Measurements from ENCODE around the gene PSMC6.

PSMC6 gene

DNA sequence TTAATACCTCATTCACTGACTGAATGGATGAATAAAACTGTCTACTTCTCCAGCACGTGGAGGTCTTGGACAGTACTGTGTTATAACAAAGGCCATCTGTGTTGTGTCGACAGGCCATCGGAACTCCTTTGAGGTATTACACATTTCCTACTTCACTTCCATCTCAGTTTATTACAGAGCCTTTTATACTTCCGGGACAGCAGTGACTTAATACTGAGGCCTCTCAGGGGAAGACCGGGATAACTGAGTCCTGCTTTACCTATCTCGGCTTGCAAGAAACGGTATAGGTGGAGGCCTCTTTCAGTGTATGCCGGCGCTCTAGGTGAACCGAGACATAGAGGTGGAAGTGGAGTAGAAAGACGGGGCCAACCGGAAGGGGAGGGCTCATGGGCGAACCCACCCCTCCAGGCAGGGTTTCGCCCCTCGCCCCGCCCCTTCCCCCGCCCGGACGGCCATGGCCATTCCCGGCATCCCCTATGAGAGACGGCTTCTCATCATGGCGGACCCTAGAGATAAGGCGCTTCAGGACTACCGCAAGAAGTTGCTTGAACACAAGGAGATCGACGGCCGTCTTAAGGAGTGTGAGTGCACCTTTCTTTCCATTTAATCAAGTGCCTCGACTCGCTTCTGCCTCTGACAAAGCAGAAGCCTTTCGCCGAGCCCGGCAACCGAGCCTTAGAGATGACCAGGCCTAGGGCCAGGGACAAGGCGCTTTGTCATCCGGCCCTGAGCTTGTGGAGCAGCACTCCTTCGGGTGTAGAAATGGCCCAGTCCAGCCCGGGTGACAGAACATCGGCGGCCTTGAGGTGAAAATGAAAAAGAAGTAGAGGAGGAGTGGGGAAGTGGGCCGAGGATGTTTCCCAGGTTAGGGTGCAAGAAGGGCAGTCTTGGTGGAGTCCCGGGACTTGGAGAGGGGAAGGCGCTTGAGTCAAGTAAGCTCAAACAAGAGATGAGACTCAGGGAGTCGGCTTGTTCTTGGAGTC, at the start of gene PSMC6:
TSS of gene PSMC6 (plus strand) at position 477 of the 983 bp plus-strand sequence. CDS start at position 497, 20 bp downstream.
- peak; percentile 98 for DNase-seq

GRCh38 chr14:52660325-52660724, 46.7 kb upstream of the PSMC6 start:
- DNase-seq: no peak

GRCh38 chr14:52660832-52661231, 46.2 kb upstream of the PSMC6 start:
- DNase-seq: no peak

- no peak for DNase-seq
These were observed 45.7 kb upstream of the PSMC6 start for GRCh38 chr14:52661314-52661713.

DNA sequence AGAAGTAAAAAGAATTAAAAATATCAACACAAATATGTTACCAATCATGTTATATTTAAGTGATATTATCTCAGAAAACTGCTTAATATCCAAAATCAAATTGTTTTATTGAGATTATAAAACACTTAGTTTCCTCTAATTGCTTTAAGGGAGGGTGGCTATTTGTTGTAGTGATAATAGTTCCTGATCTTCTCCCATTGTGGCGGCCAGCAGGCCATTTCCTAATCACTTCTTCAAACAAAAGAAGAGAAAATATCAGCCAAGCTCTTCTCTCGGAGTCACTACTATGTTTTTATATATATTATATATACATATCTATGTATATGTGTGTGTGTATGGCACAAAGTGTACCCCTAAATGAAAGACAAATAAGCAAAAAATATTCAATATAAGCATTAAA, 43.1 kb upstream of the PSMC6 start:
- no peak for DNase-seq

DNA sequence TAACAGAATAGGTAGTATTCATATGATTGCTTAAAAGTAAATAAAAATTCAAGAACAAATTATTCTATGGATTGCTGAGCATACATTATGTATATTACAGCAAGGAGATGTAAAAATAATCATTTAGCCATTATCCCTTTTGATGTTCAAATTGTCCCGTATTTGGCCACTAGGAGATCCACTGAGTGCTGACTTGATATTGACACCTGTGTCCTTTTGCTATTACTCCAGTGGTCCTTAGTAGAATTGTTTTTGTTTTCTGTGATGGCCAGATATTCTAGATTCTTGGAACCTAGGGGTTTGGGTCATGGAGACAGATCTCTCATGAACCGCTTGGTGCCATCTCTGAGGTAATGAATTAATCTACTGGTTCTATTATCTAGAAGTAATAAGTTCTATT, 28.4 kb upstream of the PSMC6 start:
- peak; percentile 56 for DNase-seq

DNA sequence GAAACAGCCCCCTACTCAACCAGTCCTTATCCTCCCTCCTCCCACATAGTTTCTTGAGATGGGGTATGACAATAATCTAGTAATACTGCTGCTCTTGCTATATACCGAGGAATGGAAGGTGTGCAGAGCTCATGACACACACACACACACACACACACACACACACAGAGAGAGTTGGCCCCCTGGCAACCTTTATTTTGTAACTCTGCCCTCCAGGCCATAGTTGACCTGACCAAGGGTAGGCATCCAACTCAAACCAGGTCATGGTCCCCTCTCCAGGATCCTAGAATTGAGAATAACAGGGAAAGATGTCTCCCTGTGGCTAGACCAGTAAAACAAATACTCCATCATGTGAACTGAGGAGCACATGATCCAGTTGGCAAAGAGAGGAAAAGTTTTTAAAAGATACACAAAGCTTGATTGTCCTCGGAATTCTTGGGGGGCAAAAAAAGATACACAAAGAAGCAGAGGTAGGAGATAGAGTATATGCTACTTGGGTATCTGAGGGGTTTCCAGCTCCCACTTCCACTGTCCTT, 22.9 kb upstream of the PSMC6 start:
- no peak for DNase-seq

- no peak for DNase-seq
These were observed 20.8 kb upstream of the PSMC6 start for GRCh38 chr14:52686176-52686575.

DNA sequence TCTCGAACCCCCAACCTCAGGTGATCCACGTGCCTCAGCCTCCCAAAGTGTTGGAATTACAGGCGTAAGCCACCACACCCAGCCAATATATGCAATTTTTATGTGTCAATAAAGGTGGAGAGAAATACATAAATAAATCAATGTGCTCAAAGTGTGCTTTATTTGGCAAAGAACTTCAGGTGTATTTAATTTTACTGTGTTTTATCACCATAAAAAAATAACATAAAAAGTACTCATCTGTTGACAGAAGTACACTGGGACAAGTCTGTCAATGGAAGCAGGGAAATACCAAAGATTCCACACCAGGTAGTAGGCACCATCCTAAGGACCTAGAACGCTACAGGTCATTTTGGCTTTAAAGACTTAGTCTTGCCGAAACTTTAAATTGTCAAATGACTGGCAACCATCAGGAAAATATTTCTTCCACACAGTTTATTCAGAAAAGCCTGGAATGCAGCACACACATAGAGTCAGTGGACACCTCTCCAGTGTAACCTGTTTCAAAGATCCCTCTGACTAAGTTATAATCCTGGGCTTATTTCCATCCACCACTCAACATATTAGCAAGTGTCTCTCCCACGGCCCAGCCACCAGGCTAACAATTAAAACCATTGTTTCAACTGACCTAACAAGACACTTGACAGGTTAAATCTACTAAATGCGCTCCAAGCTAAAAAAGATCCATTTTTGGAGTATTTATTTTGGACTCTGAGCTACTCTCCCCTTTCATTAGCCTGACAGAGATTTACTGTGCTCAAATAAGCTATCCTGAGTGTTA, 15.8 kb upstream of the PSMC6 start:
- no peak for DNase-seq

GRCh38 chr14:52692248-52692962, 14.6 kb upstream of the PSMC6 start:
- peak; percentile 78 for DNase-seq

DNA sequence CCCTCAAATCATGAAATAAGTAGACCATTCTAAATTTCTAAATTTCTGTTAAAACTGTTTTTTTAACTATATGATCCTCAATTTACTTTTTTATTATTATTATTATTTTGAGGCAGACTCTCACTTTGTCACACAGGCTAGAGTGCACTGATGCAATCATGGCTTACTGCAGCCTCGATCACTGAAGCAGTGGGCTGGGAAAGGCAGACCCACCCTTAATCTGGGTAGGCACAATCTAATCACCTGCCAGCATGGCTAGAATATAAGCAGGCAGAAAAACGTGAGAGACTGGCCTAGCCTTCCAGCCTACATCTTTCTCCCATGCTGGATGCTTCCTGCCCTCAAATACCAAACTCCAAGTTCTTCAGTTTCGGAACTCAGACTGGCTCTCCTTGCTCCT, 14.0 kb upstream of the PSMC6 start:
- DNase-seq: peak; percentile 52

- DNase-seq: no peak
These were observed 13.5 kb upstream of the PSMC6 start for GRCh38 chr14:52693532-52693931.

GRCh38 chr14:52694761-52695480, 12.1 kb upstream of the PSMC6 start:
- peak; percentile 84 for DNase-seq

- DNase-seq: peak; percentile 82
These were observed 11.4 kb upstream of the PSMC6 start, which contains the start of gene ERO1A for GRCh38 chr14:52695481-52696091. TSS of gene ERO1A (minus strand) at chr14:52695558. CDS start at chr14:52695481, 77 bp downstream.

DNA sequence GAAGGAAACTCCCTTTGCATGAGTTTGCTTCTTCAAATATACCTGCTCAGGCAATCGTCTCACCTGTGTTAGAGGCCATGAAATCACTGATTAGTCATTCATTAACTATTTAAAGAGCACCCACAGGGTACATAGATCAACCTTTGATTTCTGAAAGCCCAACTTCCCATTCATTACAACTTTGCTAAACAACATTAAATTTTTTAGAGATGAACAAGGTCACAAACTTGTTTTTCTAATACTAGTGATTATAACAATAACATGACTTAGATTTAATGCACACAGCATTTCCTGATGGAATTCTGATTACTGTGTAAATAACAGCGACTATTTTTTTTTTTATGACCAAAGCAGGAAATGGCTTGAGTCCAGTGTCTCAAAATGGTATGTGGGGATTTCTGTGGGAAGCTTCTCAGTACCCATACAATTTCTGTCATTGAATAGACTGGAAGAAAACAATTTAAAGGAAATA, 6.3 kb upstream of the PSMC6 start:
- DNase-seq: no peak

- DNase-seq: no peak
These were observed 5.8 kb upstream of the PSMC6 start for GRCh38 chr14:52701223-52701622.

DNA sequence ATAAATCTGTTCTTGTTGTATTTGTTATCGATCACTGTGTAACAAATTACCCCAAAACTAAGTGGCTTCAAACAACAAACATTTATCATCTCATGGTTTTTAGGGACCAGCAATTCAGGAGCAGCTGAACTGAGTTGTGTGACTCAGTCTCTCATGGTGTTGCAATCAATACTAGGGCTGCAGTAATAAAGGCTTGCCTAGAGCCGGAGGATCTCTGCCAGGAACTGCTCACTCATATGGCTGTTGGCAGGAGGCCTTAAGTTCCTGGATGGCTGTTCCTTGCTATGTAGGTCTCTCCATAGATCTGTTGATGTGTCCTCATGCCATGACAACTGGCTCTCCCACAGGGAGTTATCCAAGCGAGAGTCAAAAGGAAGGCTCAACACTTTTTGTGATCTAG, 3.8 kb upstream of the PSMC6 start:
- no peak for DNase-seq

DNA sequence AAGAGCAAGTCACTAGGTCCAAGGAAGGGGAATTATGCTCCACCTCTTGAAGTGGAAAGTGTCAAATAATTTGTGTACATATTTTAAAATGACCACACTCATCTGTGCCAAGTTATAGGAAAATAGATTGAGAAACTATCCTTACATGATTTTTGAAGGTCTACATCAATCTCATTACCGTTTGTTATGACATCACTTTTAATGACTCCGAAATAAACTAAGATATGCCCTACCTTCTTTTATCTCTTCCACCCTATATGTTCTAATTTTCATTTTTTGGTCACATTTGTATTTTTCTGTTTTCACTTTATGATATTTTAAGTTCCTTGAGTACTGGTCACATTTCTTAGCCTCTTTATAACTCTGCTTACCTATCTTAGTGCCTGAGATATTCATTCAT, 3.3 kb upstream of the PSMC6 start:
- DNase-seq: no peak

- peak; percentile 89 for DNase-seq
These were observed 714 bp upstream of the PSMC6 start for GRCh38 chr14:52706286-52706685.

GRCh38 chr14:52711666-52712065, 4.7 kb downstream of the PSMC6 start:
- DNase-seq: no peak

DNA sequence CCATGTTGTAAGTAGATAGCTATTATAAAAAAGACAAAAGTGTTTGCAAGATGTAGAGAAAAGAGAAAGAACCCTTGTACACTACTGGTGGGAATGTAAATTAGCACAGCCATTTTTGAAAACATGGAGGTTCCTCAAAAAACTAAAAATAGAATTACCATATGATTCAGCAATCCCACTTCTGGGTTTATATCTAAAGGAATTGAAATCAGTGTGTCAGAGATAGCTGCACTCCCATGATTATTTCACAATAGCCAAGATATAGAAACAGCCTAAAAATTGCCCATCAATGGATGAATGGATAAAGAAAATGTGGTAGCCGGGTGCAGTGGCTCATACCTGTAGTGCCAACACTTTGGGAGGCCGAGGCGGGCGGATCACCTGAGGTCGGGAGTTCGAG, 9.2 kb downstream of the PSMC6 start:
- DNase-seq: no peak

All from hematopoietic multipotent progenitor cell treated with erythropoietin and hydrocortisone succinate and interleukin-3 and kit ligand, for 6 days (in vitro differentiated cells).